HG02981 (cell line): ENCODE data around the gene PCSK9.
"Not testable (repeated sequence)": the region's sequence is repeated elsewhere in the genome, so short reads cannot be mapped to it uniquely, and the experiment has no call there.

Experiments
- ATAC-seq: cut with Tn5 transposase; IDR thresholded peaks from one replicate; pipeline ENCODE4 v1.9.1; 2021; ENCODE audit warnings: mild to moderate bottlenecking, moderate library complexity; ENCODE audit not compliant: unreplicated experiment

PCSK9 gene

GRCh38 chr1:55007625-55008024 lies 31.7 kb upstream of the PCSK9 start:
- no peak for ATAC-seq

- no peak for ATAC-seq
Observed at GRCh38 chr1:55010194-55010886, 29.0 kb upstream of the PCSK9 start.

GRCh38 chr1:55010887-55011217 lies 28.5 kb upstream of the PCSK9 start:
- no peak for ATAC-seq

- ATAC-seq: no peak
Observed at GRCh38 chr1:55012661-55013060, 26.7 kb upstream of the PCSK9 start.

GRCh38 chr1:55015123-55015522 lies 24.2 kb upstream of the PCSK9 start:
- no peak for ATAC-seq

- no peak for ATAC-seq
Observed at GRCh38 chr1:55015731-55016620, 23.4 kb upstream of the PCSK9 start.

- no peak for ATAC-seq
Observed at GRCh38 chr1:55018395-55018794, 21.0 kb upstream of the PCSK9 start.

- peak; percentile 90 for ATAC-seq
Observed at GRCh38 chr1:55021942-55022546, 17.3 kb upstream of the PCSK9 start.

GRCh38 chr1:55024163-55024562 lies 15.2 kb upstream of the PCSK9 start:
- ATAC-seq: not testable (repeated sequence)

- not testable (repeated sequence) for ATAC-seq
Observed at GRCh38 chr1:55026682-55027081, 12.7 kb upstream of the PCSK9 start.

- not testable (repeated sequence) for ATAC-seq
Observed at GRCh38 chr1:55031098-55031497, 8.2 kb upstream of the PCSK9 start.

GRCh38 chr1:55033265-55033614 lies 6.1 kb upstream of the PCSK9 start:
- ATAC-seq: no peak

- ATAC-seq: no peak
Observed at GRCh38 chr1:55034476-55035133, 4.7 kb upstream of the PCSK9 start.

GRCh38 chr1:55035904-55036303 lies 3.4 kb upstream of the PCSK9 start:
- no peak for ATAC-seq

- ATAC-seq: no peak
Observed at GRCh38 chr1:55037733-55038551, 1.4 kb upstream of the PCSK9 start.

GRCh38 chr1:55038552-55038838 lies 853 bp upstream of the PCSK9 start:
- no peak for ATAC-seq

GRCh38 chr1:55038974-55039341 lies 390 bp upstream of the PCSK9 start:
- no peak for ATAC-seq

GRCh38 chr1:55040083-55040932 lies 960 bp downstream of the PCSK9 start:
- ATAC-seq: no peak

GRCh38 chr1:55040933-55041494 lies 1.7 kb downstream of the PCSK9 start:
- ATAC-seq: no peak

GRCh38 chr1:55041613-55042012 lies 2.3 kb downstream of the PCSK9 start:
- ATAC-seq: no peak
